HG03095 (cell line): ENCODE measurements around the gene DDX49.
"Not testable (repeated sequence)": the region's sequence is repeated elsewhere in the genome, so short reads cannot be mapped to it uniquely, and the experiment has no call there.

Experiments
- ATAC-seq: cut with Tn5 transposase; IDR thresholded peaks from one replicate; pipeline ENCODE4 v1.9.1; 2021; ENCODE audit warnings: moderate library complexity; ENCODE audit not compliant: unreplicated experiment

Gene DDX49

GRCh38 chr19:18940769-18941627 lies 21.5 kb downstream of the DDX49 start, which contains the start of gene HOMER3:
TSS of gene HOMER3 (minus strand) at chr19:18941217. CDS start at chr19:18938982, 2,235 bp downstream.
- no peak for ATAC-seq

DNA sequence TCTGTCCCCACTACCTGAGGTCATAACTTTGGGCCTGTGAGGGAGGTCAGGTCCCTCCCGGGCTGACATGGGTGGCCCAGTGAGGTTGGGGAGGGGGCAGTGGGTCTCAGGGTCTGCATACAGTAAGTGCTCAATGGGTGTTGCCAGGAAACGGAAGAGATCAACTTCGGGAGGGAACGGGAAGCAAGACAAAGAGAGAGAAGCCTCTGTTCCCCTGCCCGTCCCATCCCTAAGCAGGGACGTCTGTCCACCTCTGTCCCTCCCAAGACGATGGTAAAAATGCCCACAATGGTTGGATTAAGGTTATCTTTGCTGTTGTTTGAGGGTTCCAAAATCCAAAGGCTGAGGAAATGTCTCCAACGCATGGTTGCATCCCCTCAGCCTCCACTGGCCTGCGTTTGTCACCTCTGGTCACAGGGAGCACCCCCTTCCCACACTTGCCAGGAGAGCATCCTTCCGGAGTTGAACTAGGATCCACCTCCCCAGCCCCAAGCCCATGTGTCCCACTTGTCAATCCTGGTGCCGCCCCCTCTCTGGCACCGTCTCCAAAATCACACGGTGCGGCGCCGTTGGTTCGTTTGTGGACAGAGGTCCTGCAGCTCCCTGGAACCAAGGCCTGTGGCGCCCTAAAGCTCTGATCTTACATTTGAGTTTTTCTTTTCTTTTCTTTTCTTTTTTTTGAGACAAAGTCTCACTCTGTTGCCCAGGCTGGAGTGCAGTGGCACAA lies 22.3 kb downstream of the DDX49 start:
- no peak for ATAC-seq

GRCh38 chr19:18942692-18943091 lies 23.2 kb downstream of the DDX49 start:
- ATAC-seq = no peak

DNA sequence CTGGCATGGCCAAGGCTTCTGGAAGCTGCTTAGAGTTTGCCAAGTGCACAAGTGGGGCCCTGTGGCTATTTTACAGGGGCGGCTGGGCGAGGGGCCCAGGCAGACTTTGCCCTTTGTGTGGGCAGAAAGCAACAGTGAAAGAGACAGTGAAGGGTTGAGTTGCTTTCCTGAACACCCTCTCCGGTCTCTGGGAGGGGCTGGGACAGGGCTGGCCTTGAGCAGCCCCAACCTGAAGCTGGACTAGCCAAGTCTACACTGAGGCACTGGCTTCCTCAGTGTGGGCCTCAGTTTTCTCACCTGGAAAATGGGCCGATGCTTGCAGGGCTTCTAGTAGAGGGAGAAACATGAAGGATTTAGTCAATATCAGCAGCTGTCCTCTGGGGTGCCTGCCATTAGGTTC lies 23.9 kb downstream of the DDX49 start:
- ATAC-seq = no peak

- no peak for ATAC-seq
Measured at GRCh38 chr19:18945297-18945696, 25.8 kb downstream of the DDX49 start.

- ATAC-seq = no peak
Measured at GRCh38 chr19:18946335-18946734, 26.8 kb downstream of the DDX49 start.

DNA sequence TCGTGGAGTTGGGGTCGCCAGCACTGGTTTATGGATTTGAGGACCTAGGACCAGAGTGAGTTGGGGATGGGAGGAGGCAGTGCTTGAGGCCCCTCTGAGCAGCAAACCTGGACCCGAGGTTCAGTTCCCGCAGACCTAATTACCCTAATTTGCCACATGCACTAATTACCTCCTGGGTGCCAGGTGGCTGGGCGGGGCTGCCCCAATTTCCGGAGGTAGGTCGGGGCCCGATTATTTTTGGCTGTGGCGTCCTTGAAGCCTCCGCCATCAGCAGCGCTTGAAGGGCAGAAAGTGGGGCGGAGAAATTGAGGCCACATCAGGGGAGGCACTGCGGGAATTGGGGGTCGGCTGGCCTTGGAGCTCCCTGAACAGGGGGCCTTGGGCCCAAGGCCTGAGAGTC lies 27.4 kb downstream of the DDX49 start:
- ATAC-seq = no peak

DNA sequence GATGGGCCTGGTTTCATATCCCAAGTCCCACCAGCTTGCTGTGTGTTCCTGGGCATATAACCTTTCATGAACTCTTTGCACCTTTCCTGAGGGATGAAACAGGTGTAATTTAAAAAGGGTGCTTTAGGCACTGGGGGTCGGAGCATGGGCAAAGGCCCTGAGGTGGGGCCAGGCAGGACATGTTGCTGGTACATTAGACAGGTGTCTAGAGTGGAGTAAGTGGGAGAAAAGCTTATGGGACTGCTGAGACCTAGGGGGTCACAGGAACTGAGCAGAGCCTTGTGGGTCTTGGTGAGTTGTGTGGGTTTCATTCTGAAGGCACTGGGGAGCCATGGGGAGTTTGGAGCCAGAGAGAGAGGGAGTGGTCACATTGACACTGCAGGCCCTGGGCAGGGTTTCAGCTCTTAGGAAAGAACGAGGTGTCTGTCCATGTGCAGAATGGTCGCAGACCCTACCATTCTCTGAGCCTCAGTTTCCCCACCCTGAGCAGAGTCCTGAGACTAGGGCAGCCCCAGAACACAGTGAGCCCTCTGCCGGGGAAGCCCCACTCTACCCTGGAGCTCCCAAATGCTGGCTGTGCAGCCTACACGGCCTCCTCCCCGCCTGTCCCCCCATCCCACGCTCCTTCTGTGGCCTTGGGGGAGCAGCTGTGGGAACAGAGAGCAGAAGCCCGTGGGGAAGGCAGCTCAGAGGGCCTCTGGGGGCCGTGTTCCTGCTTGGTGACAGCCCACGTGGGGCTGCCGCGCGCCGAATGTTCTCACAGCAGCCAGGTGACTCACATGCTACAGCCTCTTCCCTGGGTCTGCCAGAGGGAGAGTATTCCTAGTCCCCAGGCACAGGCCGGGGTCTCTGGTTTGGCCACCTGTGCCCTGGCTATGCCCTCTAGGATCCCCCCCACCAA lies 28.8 kb downstream of the DDX49 start:
- ATAC-seq = no peak

GRCh38 chr19:18948976-18949356 lies 29.5 kb downstream of the DDX49 start:
- ATAC-seq = no peak

GRCh38 chr19:18949858-18950257 lies 30.3 kb downstream of the DDX49 start:
- no peak for ATAC-seq

DNA sequence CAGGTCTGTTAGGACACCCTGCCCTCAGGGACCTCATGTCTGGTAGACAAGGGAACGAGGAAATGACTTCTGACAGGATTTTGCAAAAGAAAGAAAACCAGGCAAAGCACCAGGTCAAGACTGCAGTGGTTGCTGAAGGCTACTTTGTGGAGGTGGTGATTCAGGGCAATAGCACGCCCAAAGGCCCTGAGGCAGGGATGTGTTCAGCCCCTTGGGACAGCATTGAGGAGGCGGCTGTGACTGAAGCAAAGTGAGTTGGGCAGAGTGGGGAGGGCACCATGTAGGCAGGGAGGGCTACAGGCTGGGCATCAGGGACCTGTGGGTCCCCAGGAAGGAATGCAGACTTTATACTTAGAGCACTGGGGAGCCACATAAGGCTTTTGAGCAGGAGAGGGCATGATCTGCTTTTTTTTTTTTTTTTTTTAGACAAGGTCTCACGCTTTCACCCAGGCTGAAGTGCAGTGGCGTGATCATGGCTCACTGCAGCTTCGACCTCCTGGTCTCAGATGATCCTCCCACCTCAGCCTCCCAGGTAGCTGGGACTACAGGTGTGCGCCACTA lies 32.3 kb downstream of the DDX49 start:
- ATAC-seq = no peak

- ATAC-seq = not testable (repeated sequence)
Measured at GRCh38 chr19:18952364-18953003, 33.0 kb downstream of the DDX49 start.

DNA sequence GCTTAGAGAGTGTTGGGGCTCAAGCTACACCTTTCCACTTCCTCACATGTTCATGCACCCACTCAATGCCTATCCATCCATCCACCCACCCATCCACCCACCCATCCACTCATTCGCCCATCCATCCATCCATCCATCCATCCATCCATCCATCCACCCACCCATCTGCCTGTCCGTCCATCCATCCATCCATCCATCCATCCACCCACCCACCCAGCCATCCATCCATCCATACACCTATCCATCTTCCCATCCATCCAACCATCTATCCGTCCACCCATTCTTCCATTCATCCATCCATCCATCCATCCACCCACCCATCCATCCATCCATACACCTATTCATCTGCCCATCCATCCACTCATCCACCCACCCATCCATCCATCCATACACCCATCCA lies 34.6 kb downstream of the DDX49 start:
- no peak for ATAC-seq

- no peak for ATAC-seq
Measured at GRCh38 chr19:18955042-18955441, 35.5 kb downstream of the DDX49 start.

- ATAC-seq = no peak
Measured at GRCh38 chr19:18960370-18960769, 40.9 kb downstream of the DDX49 start.

- ATAC-seq = no peak
Measured at GRCh38 chr19:18961767-18962620, 42.5 kb downstream of the DDX49 start.

- ATAC-seq = no peak
Measured at GRCh38 chr19:18964121-18964520, 44.6 kb downstream of the DDX49 start.

DNA sequence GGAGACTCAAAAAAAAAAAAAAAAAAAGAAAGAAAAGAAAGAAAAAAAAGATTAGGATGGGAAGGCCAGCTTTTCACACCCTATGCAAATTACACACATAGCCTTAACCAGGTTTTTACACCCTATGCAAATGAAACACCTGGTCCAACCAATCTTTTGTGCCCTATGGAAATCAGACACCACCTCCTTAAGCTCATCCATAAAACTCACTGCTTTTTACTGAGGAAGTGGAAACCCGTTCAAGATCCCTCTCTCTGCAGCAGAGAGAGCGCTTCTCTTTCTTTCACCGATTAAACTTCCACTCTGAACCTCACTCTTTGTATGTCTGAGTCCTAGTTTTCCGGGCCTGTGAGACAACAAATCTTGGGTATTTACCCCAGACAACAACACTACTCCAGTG lies 46.8 kb downstream of the DDX49 start:
- no peak for ATAC-seq

- ATAC-seq = no peak
Measured at GRCh38 chr19:18967358-18968146, 48.0 kb downstream of the DDX49 start.
